LNCAP (cell line): ENCODE measurements around the gene PTK7.

Source experiments
- CTCF ChIP-seq: fragments of 450-650 bp; IDR thresholded peaks from 2 replicates; pipeline ENCODE4 v1.5.1; 2017; ENCODE audit warnings: mild to moderate bottlenecking

The PTK7 gene

GRCh38 chr6:43059168-43060033 is 16.7 kb upstream of the PTK7 start, which contains the start of the genes KLC4 and MRPL2:
KLC4 (plus strand) TSS chr6:43059631; CDS start chr6:43061336, 1,705 bp downstream.
MRPL2 (minus strand) TSS chr6:43059434; CDS start chr6:43059381, 53 bp downstream.
- TF ChIP-seq CTCF, result no peak

GRCh38 chr6:43060034-43060754 is 15.9 kb upstream of the PTK7 start:
- no peak for TF ChIP-seq CTCF

- no peak for TF ChIP-seq CTCF
These were observed 15.1 kb upstream of the PTK7 start for GRCh38 chr6:43060755-43061633.

GRCh38 chr6:43061861-43062260 is 14.3 kb upstream of the PTK7 start:
- TF ChIP-seq CTCF, result no peak

GRCh38 chr6:43062818-43063217 is 13.3 kb upstream of the PTK7 start:
- TF ChIP-seq CTCF, result no peak

GRCh38 chr6:43070028-43070632 is 6.0 kb upstream of the PTK7 start:
- peak; percentile 55 for TF ChIP-seq CTCF
